Thyroid gland (tissue), 4 donors: Measurements from ENCODE around the gene KIRREL3.

Source experiments
- CTCF ChIP-seq, 6 experiments: fragments of 200-600 bp in 3 of 6; fragments of 450-650 bp in 3 of 6; sonication (generic) in 3 of 6; IDR thresholded peaks; one replicate each; pipeline ENCODE4 v1.5.1; 2016 to 2019; ENCODE audit warnings: antibody characterized with exemption in 6 of 6, mild to moderate bottlenecking in 2 of 6, inconsistent platforms in 1 of 6, moderate library complexity in 1 of 6
- POLR2A ChIP-seq, 2 donors: fragments of 450-650 bp; IDR thresholded peaks; one replicate each; pipeline ENCODE4 v1.6.1; 2017; ENCODE audit warnings: antibody characterized with exemption in 2 of 2, mild to moderate bottlenecking in 2 of 2, moderate library complexity in 1 of 2

- TF ChIP-seq CTCF (IDR thresholded peaks at IDR 0.05) (no peak), POLR2A (IDR thresholded peaks at IDR 0.05) (no peak)
Observed at GRCh38 chr11:126981635-126982034, 18.9 kb downstream of the KIRREL3 start.
